ENCODE data around the gene ZNF22.

ZNF22 gene

DNA sequence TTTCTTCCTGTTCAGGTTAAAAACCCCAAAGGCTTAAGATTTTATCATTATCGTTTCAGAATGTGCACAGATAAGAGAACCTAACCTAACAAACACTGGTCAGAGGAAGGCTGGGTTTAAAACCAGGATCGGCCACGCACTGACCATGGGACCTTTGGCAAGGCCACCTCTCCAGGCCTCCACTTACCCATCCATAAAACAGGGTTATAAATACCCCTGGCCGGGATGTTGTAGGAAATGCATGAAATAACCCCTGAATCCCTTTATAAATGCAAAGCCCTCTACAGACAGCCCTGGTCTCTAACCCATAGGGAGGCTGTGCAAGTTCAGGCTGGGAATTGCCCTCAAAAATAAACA is 22.5 kb upstream of the ZNF22 start:
- DNase-seq = no peak

GRCh38 chr10:44978570-44979280 is 22.0 kb upstream of the ZNF22 start, which contains the start of gene DEPP1:
TSS of gene DEPP1 (minus strand) at chr10:44978809. CDS start at chr10:44978030, 779 bp downstream.
- DNase-seq = peak; percentile 89

DNA sequence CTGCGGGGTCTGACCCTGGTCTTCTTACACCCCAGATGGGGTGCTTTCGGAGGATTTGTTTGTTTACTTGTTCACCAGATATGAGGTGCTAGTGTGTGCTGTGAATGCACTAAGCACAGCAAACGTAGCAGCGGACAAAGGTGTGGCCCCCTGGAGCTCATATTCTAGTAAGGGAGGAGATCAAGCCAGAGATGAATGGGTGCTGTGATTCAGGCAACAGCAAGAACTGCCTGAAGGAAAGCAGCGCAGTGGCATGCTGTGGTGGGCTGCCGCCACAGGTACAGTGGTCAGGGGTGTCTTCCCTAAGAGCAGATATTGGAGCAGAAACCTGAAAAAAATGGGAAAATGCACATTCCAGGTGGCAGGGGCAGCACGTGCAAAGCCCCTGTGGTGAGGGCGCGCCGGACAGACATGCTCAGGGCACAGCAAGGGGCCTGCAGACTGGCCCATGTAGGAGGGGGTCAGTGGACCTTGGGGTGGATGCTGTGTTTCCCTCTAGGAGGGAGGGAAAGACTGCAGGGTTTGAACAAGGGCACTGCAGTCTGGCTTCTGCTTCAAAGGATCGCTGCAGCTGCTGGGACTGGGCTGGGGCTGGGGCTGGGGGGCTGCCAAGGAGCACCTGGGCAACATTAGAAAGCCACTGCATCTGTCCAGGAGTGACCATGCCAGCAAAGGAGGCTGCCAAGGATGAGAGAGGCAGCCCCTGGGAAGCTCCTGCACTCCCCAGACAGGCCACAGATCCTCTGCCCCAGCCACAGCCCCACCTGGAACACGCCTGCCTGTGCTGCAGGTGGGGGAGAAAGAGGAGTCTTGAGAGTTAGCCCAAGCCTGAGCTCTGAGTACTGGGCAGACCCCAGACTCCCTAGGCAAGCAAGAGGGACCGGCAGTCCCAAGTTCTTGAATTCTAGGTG is 21.2 kb upstream of the ZNF22 start:
- no peak for DNase-seq

- no peak for DNase-seq
Measured at GRCh38 chr10:44980309-44981171, 20.2 kb upstream of the ZNF22 start.

- no peak for DNase-seq
Measured at GRCh38 chr10:44981172-44982113, 19.3 kb upstream of the ZNF22 start.

- DNase-seq = no peak
Measured at GRCh38 chr10:44982114-44982460, 18.6 kb upstream of the ZNF22 start.

DNA sequence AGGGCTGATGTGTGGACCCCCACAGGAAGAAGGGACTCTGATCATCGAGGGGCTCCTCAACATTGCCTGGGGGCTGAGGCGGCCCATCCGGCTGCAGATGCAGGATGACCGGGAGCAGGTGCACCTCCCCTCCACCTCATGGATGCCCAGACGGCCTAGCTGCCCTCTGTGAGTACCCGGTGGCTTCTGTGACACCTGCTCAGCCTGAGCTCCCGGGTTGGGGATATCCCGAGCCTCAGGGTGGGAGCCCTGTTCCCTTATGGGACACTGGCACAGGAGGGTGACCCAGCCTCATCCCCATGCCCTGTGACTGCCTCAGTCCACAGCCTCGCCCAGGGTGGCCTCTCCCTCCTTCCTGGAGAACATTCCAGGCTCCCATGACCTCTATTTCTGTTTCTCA is 18.2 kb upstream of the ZNF22 start:
- no peak for DNase-seq

GRCh38 chr10:44983066-44983894 is 17.4 kb upstream of the ZNF22 start:
- DNase-seq = no peak

- no peak for DNase-seq
Measured at GRCh38 chr10:44983895-44984278, 16.8 kb upstream of the ZNF22 start.

- no peak for DNase-seq
Measured at GRCh38 chr10:44984671-44985101, 16.0 kb upstream of the ZNF22 start.

DNA sequence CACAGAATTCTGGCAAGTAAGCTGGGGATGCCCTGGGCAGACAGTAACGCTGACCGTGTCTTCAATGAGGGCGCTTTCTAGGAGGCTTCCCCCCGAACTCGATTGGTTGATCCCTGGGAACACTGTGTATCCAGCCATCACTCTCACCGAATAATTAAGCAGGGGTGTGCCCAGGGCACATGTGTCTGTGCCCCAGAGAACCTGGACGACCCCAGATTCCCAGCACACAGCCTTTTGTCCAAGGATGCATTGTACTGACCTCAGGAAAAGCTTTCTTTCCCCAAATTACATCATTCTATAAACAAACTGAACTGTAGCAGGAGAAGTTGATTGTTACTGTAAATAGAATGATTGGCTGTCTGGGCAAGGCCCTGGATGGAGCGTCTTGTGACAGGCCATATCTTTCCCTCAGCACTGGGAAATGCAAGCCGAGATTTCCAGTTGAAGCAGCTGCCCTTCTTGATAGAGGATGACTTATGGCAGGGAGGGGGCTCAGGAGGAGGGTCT is 15.5 kb upstream of the ZNF22 start:
- no peak for DNase-seq

- no peak for DNase-seq
Measured at GRCh38 chr10:44986179-44986578, 14.5 kb upstream of the ZNF22 start.

DNA sequence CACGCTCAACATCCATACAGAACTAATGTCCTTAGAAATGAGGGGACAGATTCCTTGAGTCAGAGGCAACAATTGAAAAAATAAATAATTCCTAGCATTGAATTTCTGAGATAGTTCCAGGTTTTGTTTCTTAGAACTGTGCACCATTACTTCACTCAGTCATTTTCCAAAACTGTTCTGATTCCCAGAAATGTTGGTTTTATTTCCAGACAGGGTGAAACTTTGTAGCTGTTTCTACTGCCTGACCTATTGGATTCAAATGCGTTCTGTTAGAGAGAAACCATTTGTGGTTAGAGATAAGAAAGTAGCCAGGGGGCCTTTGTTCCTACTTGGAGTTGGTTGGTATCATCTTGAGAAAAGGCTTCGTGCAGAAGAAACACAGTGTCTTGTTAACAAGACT is 14.1 kb upstream of the ZNF22 start:
- DNase-seq = no peak

DNA sequence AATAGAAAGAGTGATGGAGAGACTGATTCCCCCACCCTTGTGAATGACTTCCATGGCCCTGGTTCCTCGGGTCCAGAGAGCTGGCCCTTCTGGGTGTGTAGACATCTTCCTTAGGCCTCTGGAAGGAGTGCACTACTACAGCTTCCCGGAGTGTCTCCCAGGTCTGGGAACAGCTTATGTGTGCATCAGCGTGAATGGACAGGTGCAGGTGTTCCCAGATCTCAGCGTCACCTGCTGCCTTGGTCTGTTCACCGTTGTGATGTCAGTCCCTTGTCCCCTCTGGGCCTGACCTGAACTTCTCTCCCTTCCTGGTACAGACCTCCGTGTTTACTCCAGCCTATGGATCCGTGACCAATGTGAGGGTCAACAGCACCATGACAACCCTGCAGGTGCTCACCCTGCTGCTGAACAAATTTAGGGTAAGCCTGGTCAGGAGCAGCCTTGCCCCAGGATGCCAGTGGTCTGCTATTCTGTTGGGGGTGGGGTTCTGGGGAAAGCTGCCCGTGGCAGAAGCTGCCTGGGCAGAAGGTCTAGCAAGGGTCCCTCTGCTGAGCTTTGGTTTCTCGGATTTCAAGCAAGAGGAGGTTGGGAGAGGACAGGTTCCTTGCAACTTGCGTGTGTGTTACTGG is 11.7 kb upstream of the ZNF22 start:
- no peak for DNase-seq

- no peak for DNase-seq
Measured at GRCh38 chr10:44989597-44990301, 11.0 kb upstream of the ZNF22 start.

DNA sequence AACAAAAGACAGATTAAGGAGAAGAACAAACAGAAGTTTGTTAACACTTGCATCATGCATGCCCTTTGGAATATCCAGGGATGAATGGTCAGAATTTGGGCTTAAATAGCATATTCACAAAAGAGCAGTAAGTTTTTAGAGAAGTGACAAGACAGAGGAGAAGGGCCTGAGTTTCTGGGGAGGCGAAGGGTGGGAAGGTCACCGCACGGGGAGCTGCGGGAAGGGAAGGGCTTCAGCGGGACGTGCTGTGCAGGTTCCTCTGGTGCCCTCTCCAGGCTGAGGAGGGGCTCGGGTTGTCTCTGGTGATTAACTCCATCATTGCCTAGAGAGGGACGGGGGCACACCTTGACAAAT is 10.4 kb upstream of the ZNF22 start:
- DNase-seq = peak; percentile 42

- no peak for DNase-seq
Measured at GRCh38 chr10:44990965-44991364, 9.8 kb upstream of the ZNF22 start.

GRCh38 chr10:44991571-44991970 is 9.2 kb upstream of the ZNF22 start:
- no peak for DNase-seq

DNA sequence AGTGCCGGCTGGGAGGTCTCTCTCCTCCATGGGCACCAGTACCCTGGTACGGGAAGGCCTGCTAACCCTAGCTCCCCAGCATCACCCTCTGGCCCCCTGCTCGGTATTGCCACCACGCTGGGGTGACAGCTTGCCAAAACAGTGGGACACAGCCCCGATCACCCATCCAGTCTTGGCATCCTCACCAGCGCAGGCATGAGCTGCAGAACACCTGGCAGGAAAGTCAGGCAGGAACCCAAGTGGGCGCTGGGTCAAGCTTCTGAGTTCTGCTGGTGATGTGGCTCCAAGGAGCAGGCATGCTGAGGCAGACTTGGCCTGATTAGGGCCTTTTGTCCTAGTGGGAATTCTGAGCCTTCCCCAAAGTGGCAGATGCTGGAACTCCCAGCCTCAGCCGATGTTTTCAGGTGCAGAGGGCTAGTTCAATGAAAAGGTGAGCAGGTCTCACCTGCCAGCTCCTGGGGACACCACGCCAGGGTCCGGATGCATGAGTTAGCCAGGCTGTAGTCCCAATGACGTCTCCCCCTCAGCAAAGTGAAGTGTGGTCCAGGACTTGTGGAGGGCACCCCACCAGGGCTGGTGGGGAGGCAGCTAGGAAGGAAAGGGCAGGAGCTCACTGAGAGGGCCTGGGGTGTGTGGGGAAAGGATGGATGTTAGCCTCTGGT is 8.5 kb upstream of the ZNF22 start:
- DNase-seq = no peak
